GM12873 (cell line): ENCODE results near the gene CCDC24.

ENCODE experiments used
- TF ChIP-seq, protein P1 (sequence below): IDR thresholded peaks from 2 replicates; pipeline ENCODE4 v1.5.1; 2012; ENCODE audit warnings: low read depth, mild to moderate bottlenecking, moderate library complexity, low read length, control low read depth; ENCODE audit not compliant: insufficient read depth; ENCODE audit errors: missing control alignments

CCDC24 gene

DNA sequence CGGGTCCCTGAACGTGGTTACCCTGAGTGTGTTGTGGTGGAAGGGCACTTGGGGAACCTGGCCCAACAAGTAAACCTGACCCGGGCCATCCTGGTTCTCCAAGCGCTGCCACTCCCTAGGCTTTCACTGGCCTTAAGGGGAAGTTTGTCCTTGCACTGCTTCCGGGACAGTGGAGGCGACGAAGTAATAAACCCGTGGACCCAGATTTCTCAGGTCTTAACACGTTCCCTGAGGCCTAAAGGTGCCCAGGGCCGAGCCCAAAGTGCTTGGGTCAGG lies 261 bp upstream of the CCDC24 start:
- TF ChIP-seq, protein P1, sequence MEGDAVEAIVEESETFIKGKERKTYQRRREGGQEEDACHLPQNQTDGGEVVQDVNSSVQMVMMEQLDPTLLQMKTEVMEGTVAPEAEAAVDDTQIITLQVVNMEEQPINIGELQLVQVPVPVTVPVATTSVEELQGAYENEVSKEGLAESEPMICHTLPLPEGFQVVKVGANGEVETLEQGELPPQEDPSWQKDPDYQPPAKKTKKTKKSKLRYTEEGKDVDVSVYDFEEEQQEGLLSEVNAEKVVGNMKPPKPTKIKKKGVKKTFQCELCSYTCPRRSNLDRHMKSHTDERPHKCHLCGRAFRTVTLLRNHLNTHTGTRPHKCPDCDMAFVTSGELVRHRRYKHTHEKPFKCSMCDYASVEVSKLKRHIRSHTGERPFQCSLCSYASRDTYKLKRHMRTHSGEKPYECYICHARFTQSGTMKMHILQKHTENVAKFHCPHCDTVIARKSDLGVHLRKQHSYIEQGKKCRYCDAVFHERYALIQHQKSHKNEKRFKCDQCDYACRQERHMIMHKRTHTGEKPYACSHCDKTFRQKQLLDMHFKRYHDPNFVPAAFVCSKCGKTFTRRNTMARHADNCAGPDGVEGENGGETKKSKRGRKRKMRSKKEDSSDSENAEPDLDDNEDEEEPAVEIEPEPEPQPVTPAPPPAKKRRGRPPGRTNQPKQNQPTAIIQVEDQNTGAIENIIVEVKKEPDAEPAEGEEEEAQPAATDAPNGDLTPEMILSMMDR = no peak

- TF ChIP-seq, protein P1 = no peak
Measured at GRCh38 chr1:43992232-43992995, 1.0 kb downstream of the CCDC24 start.

- TF ChIP-seq, protein P1 = no peak
Measured at GRCh38 chr1:43993206-43993914, 2.0 kb downstream of the CCDC24 start.

GRCh38 chr1:43994071-43994470 lies 2.7 kb downstream of the CCDC24 start:
- TF ChIP-seq, protein P1 = no peak

DNA sequence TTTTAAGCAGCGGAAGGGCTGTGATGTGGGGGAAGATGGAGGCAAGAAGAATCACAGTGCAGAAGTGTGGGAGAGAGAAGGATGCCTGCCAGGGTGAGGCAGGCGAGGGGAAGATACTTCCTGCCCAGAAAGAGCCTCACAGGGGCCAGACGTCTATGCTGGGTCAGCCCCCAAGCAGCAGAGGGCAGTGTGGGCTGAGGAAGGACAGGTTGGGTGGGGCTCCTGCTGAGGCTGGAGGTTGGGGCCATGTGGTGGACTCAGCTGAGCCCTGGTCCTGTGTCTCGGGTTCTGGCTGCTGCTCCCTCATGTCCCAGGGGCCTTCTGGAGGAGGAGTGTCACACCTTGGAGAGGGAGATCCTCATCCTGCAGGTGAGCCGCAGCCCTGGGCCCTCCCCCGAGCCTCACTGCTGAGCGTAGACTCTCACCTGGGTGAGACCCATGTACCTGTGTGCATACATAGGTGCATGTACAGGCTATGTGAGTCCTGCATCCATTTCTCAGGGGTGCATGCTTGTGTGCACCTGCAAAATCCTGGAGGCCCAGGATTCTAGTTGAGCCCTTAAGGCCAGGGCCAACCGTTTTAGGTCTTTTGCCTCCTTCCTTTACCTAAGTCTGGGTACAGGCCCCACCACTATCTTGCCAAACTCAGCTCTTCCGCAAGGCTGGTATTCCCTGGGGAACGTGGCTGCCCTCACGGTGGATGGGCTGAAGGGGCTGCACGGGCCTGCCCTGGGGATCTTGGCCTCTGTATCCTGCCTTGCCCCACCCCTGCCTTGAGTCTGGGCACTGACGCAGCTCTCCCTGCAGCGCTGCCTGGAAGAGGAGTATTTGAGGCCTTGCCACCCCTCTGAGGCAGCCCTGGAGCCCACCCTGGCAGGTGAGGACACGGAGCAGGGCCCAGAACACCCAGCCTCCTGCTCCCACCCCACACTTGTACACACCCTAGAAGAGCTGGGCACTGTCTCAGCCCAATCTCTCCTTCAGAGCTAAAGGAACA lies 3.7 kb downstream of the CCDC24 start:
- TF ChIP-seq, protein P1 = peak; percentile 49

- TF ChIP-seq, protein P1 = no peak
Measured at GRCh38 chr1:43995984-43996732, 4.8 kb downstream of the CCDC24 start.
